ENCODE data around the gene CD3G. TPM values are rescaled to one million over a fixed set of nuclear protein-coding genes. Genes with fewer than 3 reads are reported as not detected.
A peak's percentile ranks its signal among the peaks of the same experiment; 100 is the strongest.

Gene CD3G
- total RNA-seq, 1 experiment from 2014 or later: not detected

DNA sequence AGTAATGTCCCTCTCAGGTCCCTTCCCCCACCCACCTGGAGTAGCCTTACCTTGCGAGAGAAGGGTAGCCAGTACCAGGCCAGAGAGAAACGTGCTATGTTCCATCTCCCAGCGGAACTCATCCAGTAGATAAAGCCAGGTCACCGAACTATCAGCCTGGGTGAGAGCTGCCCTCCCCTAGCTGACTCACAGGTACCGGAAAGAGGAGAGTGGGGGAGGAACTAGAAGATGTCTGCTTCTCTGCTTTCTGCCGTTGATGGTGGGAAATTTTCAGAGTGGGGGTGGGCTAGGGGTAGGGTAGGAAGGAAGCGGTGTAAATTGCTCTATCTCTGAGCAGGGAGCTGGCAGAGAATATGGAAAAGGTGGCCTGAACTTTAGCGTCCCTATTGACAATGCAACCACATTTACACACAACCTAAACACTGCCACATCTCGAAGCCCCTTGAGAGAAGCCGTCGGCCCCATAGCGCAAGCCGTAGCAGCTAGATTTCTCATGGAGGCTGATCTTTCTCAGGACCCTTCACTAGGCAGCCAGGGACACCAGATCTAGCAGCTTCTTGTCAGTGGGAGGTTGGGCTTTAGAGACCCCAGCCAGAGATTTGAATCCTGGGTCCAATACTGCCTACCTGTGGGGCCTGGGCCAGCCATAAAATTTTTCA, 1.5 kb upstream of the CD3G start, which contains the start of gene CD3D:
CD3D (minus strand) TSS at position 203 of the 659 bp plus-strand sequence; CDS start at position 105, 98 bp downstream.
- Histone ChIP-seq H3K36me3 (no peaks in the 10 kb centered on the region), H3K4me1 (no peaks in the 10 kb centered on the region), H3K27me3 (no peaks in the 10 kb centered on the region), H3K9me3 (replicated peaks) (no peaks in the 10 kb centered on the region), H3K4me3 (no peak within 1 kb of the TSS), H3K27ac (no peak within 1 kb of the TSS)
- DNase-seq: no peak

DNA sequence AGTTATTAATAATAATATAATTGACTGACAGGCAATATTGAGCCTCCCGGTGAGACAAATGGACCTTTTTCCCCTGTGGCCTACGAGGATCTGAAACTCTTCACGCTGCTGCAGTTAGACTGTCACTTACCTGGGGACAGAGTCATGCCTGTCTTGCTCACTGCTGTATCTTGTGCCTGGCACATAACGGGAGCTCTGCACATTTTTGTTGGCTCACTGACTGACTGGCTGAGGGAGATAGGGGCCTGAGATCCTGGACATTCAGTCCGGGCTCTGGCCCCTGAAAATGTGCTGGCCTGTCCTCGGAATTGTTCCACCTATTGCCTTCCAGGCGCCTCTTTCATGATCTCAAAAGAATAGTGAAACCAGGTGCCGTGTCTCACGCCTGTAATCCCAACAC, 896 bp upstream of the CD3G start:
- Histone ChIP-seq H3K4me1 (no peaks in the 10 kb centered on the region), H3K27me3 (no peaks in the 10 kb centered on the region), H3K9me3 (replicated peaks) (no peaks in the 10 kb centered on the region), H3K4me3 (no peak overlapping the region), H3K27ac (no peak overlapping the region), H3K36me3 (no peaks in the 10 kb centered on the region)
- no peak for DNase-seq

DNA sequence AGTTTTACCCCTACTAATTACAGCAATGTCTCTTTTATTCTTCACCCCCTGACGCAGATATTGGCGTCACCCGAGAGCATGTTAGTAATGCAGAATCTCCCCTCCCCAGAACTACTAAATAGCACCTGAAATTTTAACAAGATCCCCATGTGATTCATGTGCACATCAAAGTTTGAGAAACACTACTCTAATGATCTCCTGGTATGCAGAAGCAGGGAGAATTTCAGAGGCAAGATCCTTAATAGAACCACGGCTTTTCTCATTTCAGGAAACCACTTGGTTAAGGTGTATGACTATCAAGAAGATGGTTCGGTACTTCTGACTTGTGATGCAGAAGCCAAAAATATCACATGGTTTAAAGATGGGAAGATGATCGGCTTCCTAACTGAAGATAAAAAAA, 5.3 kb downstream of the CD3G start:
- no peak for DNase-seq
- H3K4me3 ChIP-seq: no peak overlapping the region
- no peak overlapping the region for H3K27ac ChIP-seq

DNA sequence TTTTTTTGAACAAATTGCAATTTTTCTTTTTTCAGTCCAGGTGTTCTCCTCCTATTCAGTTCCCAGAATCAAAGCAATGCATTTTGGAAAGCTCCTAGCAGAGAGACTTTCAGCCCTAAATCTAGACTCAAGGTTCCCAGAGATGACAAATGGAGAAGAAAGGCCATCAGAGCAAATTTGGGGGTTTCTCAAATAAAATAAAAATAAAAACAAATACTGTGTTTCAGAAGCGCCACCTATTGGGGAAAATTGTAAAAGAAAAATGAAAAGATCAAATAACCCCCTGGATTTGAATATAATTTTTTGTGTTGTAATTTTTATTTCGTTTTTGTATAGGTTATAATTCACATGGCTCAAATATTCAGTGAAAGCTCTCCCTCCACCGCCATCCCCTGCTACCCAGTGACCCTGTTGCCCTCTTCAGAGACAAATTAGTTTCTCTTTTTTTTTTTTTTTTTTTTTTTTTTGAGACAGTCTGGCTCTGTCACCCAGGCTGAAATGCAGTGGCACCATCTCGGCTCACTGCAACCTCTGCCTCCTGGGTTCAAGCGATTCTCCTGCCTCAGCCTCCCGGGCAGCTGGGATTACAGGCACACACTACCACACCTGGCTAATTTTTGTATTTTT, 9.1 kb downstream of the CD3G start:
- Histone ChIP-seq H3K4me1 (no peaks in the 10 kb centered on the region), H3K4me3 (no peak overlapping the region), H3K9me3 (replicated peaks) (no peaks in the 10 kb centered on the region), H3K27me3 (no peaks in the 10 kb centered on the region), H3K27ac (no peak overlapping the region), H3K36me3 (no peaks in the 10 kb centered on the region)
- DNase-seq: peak in 1 of 2 experiments; percentile 40

More for the DNA sequence above, 5.3 kb downstream of the CD3G start:
- Histone ChIP-seq H3K27me3 (no peaks in the 10 kb centered on the region), H3K4me1 (no peaks in the 10 kb centered on the region), H3K9me3 (replicated peaks) (no peaks in the 10 kb centered on the region), H3K36me3 (no peaks in the 10 kb centered on the region)

DNA sequence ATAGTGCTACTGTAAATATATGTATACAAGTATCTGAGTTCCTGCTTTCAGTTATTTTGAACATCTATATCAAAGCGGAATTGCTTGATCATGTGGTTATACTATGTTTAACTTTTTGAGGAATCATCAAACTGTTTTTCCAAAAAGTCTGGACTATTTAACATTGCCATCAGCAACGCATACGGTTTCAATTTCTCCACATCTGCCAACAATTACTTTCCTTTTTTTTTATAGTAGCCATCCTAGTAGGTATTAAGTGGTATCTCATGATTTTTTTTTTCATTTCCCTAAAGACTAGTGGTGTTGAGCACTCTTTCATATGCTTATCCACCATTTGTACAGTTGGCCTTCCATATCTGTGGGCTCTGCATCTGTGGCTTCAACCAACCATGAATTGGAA, 13.9 kb downstream of the CD3G start:
- DNase-seq: no peak
- H3K4me3 ChIP-seq: no peak overlapping the region
- H3K27me3 ChIP-seq: no peaks in the 10 kb centered on the region
- no peak overlapping the region for H3K27ac ChIP-seq
- H3K9me3 ChIP-seq (replicated peaks): no peaks in the 10 kb centered on the region
- no peaks in the 10 kb centered on the region for H3K4me1 ChIP-seq
- H3K36me3 ChIP-seq: no peaks in the 10 kb centered on the region

DNA sequence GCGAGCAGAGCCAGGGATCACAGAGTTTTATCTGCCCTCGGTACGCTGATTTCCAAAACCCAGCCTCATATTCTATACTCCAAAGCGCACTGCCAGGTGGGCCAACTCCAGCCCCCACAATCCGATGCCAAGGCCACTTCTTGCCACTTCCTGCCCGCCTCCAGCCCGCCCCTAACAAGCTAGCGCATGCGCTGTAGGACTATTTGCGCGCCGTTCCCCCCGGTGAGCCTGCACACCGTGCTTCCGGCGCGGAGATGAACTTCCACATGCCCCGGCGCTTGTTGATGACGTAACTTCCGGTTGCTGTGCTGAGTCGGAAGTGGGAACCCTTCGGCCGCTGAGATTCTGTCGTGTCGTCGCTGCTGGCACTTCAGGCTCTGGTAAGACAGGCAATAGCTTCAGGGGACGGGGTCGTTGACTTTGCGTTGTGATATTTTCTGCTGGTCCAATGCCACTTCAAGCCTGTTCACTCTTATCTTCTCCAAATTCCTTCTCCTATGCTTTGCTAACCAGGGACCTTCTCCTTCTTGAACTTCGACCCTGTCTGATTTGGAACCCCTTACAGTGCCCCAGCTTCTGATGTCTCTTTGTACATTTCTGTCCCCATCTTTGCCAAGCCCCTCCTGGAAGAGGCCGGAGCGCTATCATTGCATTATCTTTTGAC, 15.3 kb downstream of the CD3G start, which contains the start of gene UBE4A:
UBE4A (plus strand) TSS at position 306 of the 664 bp plus-strand sequence. CDS start 5,481 bp downstream, outside the sequence.
- no peaks in the 10 kb centered on the region for H3K27me3 ChIP-seq
- H3K27ac ChIP-seq: peak within 1 kb of the TSS; percentile 34; the same call in 1 of the 2 replicates
- DNase-seq: peak; percentile 92 to 94
- H3K36me3 ChIP-seq: no peaks in the 10 kb centered on the region
- H3K4me1 ChIP-seq: no peaks in the 10 kb centered on the region
- H3K9me3 ChIP-seq (replicated peaks): no peaks in the 10 kb centered on the region
- peak within 1 kb of the TSS; percentile 83 for H3K4me3 ChIP-seq

DNA sequence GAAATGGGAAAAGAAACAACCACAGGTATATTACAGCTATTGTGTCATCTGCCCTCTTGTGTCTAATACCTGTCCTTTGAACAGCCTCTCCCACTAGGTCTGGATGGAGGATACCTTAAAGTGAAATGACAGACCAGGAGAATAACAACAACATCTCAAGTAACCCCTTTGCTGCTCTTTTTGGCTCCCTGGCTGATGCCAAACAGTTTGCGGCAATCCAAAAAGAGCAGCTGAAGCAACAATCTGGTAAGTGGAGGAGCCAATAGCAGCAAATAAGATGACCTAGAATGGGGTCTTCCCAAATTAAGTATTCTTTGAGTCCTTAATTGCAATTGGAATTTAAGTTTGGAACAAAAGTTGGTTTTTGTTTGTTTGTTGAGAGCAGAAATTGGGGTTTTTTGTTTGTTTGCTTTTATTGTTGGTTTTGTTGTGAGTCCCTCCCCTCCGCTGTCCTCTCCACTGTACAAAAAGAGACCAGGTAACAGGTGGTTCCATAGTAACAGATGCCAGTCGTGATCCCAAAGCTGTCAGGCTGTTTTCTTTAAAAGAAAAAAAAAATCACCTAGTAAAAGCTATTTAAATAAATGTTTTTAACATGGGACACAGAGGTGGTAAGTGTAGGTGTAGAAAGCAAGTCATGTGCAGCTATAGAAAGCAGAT, 20.9 kb downstream of the CD3G start:
- H3K36me3 ChIP-seq: peaks cover 7% of the 10 kb centered on the region; the same call in 1 of the 2 replicates
- H3K4me1 ChIP-seq: no peaks in the 10 kb centered on the region

DNA sequence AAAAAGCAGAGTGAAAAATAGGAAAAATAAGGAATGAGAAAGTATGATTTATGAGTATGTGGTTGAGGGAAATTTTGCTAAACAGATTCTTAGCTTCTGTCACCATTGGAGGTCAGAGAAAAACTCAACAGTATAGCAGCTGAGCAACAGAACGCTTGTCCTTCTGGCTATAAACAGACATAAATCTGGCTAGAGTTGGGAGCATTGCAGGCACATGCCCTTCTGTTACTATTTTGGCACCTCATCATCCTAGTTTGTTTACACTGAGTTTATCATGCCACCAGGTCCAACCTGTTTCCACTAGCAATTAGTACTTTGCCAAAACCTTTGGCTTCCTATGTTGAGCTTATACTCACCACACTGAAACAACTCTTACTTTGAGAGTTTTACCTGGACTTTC, 22.1 kb downstream of the CD3G start:
- no peaks in the 10 kb centered on the region for H3K27me3 ChIP-seq
- no peak overlapping the region for H3K27ac ChIP-seq
- H3K4me3 ChIP-seq: no peak overlapping the region
- no peak for DNase-seq
- H3K9me3 ChIP-seq (replicated peaks): no peaks in the 10 kb centered on the region
- peaks cover 10% of the 10 kb centered on the region; the same call in 1 of the 2 replicates for H3K36me3 ChIP-seq
- H3K4me1 ChIP-seq: no peaks in the 10 kb centered on the region

More for the DNA sequence above, 20.9 kb downstream of the CD3G start:
- Histone ChIP-seq H3K27ac (no peak overlapping the region), H3K27me3 (no peaks in the 10 kb centered on the region), H3K9me3 (replicated peaks) (no peaks in the 10 kb centered on the region), H3K4me3 (no peak overlapping the region)
- DNase-seq: no peak

DNA sequence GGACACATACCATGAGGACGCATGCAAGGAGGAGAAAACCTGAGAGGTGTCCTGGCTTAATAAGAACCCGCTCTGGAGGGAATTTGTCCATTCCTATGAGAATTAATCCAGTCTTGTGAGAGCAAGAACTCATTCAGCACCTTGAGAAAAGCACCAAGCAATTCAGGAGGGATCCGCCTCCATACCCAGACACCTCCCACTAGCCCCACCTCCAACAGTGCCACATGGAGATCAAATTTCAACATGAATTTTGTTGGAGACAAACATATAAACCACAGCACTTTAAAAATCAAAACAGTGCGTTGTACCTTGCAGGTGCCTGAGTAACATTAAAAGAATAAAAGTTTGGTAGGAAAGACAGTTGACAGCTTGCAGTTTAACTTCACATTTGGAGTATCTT, 26.6 kb downstream of the CD3G start:
- H3K36me3 ChIP-seq: peaks cover 16% of the 10 kb centered on the region; the same call in 1 of the 2 replicates
- no peak overlapping the region for H3K27ac ChIP-seq
- H3K4me1 ChIP-seq: no peaks in the 10 kb centered on the region
- no peaks in the 10 kb centered on the region for H3K9me3 ChIP-seq (replicated peaks)
- no peak for DNase-seq
- no peak overlapping the region for H3K4me3 ChIP-seq
- H3K27me3 ChIP-seq: no peaks in the 10 kb centered on the region

DNA sequence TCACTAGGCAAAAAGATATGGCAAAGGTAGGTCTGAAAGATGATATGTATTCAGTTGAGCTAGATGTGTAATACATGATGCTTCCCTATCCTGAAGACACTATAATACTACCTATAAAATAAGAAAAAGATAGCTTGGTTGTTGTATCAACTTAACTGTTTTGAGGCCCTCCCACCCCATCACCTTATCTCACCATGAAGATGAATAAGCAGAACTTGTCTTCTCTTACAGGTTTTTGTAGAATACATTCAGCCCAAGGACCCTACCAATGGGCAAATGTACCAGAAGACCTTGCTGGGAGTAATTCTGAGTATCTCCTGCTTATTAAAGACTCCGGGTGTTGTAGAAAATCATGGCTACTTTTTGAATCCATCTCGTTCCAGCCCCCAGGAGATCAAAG, 29.1 kb downstream of the CD3G start:
- Histone ChIP-seq H3K27ac (no peak overlapping the region), H3K4me1 (no peaks in the 10 kb centered on the region), H3K27me3 (no peaks in the 10 kb centered on the region), H3K4me3 (no peak overlapping the region), H3K36me3 (peaks cover 16% of the 10 kb centered on the region; the same call in 1 of the 2 replicates), H3K9me3 (replicated peaks) (no peaks in the 10 kb centered on the region)
- DNase-seq: no peak

DNA sequence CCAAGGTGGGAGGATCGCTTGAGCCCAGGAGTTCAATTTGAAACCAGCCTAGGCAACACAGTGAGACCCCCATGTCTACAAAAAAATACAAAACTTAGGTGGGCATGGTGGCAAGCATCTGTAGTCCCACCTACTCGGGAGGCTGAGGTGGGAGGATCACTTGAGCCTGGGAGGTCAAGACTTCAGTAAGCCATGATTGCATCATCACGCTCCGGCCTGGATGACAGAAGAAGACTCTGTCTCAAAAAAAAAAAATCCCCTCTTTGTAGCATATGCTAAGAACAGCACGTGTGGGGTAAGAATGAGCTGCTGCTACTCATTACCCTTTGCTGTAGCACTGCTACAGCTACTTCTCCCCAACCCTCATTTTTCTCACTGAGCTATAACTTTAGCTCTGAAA, 29.7 kb downstream of the CD3G start:
- DNase-seq: no peak

DNA sequence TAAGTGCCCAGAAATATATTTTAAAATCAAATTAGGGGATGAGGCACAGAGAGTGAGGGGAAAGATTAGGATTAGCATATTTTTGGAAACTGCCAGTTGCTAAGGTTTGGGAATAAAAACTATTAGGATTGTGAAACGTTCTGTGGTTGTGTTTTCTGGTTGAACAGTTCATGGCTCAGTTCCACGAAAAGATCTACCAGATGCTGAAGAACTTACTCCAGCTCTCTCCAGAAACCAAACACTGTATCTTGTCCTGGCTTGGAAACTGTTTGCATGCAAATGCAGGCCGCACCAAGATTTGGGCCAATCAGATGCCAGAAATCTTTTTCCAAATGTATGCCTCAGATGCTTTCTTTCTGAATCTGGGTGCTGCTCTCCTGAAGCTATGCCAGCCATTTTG, 30.6 kb downstream of the CD3G start:
- DNase-seq: no peak
- Histone ChIP-seq H3K9me3 (replicated peaks) (no peaks in the 10 kb centered on the region), H3K27ac (no peak overlapping the region), H3K4me3 (no peak overlapping the region), H3K36me3 (peaks cover 13% of the 10 kb centered on the region; the same call in 1 of the 2 replicates), H3K27me3 (no peaks in the 10 kb centered on the region), H3K4me1 (no peaks in the 10 kb centered on the region)

More for the DNA sequence above, 29.7 kb downstream of the CD3G start:
- no peaks in the 10 kb centered on the region for H3K9me3 ChIP-seq (replicated peaks)
- no peak overlapping the region for H3K27ac ChIP-seq
- no peak overlapping the region for H3K4me3 ChIP-seq
- no peaks in the 10 kb centered on the region for H3K4me1 ChIP-seq
- peaks cover 16% of the 10 kb centered on the region; the same call in 1 of the 2 replicates for H3K36me3 ChIP-seq
- H3K27me3 ChIP-seq: no peaks in the 10 kb centered on the region

DNA sequence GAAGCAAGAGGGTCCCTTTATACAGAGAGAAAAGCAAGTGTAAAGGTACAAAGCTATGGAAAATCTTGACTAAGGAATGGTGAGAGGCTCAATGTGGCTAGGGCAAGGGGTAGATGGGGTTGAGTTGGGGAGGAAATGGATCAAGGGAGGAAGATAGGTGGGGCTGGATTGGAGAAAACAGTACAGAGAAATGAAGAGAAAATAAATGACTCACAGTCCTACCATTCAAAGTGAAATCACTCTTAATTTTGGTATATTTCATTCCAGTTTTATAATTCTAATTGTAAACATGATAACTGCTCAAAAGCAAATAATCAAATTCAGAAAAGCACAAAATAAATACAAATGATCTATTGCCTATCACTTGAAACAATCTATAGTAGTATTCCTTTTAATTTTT, 31.8 kb downstream of the CD3G start:
- peaks cover 12% of the 10 kb centered on the region; the same call in 1 of the 2 replicates for H3K36me3 ChIP-seq
- no peaks in the 10 kb centered on the region for H3K4me1 ChIP-seq
- H3K4me3 ChIP-seq: no peak overlapping the region

DNA sequence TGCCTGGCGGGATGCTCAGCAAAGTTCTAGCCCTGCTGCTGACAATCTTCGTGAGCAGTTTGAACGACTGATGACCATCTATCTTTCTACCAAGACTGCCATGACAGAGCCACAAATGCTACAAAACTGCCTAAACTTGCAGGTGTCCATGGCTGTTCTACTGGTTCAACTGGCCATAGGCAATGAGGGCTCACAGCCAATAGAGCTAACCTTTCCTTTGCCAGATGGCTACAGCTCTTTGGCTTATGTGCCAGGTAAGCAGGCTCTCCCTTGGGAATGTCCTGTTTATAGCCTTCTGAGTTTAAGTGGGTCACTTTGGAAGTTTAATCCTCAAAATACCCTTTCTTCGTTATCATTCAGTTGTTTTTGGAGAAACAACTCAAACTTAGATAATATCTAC, 35.4 kb downstream of the CD3G start:
- peaks cover 18% of the 10 kb centered on the region; the same call in 1 of the 2 replicates for H3K36me3 ChIP-seq
- no peaks in the 10 kb centered on the region for H3K4me1 ChIP-seq
- no peak for DNase-seq
- no peak overlapping the region for H3K4me3 ChIP-seq
- no peaks in the 10 kb centered on the region for H3K9me3 ChIP-seq (replicated peaks)
- no peak overlapping the region for H3K27ac ChIP-seq
- H3K27me3 ChIP-seq: no peaks in the 10 kb centered on the region

More for the DNA sequence above, 31.8 kb downstream of the CD3G start:
- H3K9me3 ChIP-seq (replicated peaks): no peaks in the 10 kb centered on the region
- no peak overlapping the region for H3K27ac ChIP-seq
- no peak for DNase-seq
- no peaks in the 10 kb centered on the region for H3K27me3 ChIP-seq
